GM12873 (cell line): ENCODE measurements around the gene ARL4A.

Experiments
- TF ChIP-seq, protein P1 (sequence below): IDR thresholded peaks from 2 replicates; pipeline ENCODE4 v1.5.1; 2012; ENCODE audit warnings: low read depth, mild to moderate bottlenecking, moderate library complexity, low read length, control low read depth; ENCODE audit not compliant: insufficient read depth; ENCODE audit errors: missing control alignments

Gene ARL4A

DNA sequence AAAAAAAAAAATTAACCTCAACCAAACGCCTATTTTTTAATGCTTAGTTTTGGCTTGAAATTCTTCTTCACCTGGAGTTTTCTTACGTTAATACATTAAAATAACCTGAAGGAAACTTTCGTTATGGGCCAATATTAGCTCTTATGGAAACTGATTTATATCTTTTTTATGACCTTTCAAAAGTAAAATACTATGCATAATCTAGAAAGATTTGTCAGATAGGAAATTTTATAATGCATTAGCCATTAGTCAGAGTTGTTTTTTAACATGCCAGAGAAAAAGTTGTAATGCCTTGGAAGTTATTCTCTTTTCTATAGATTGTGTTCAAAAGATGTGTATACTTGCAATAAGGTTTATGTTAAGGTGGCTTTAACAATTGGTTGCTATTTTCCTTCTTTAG lies 34.3 kb upstream of the ARL4A start:
- TF ChIP-seq, protein P1, sequence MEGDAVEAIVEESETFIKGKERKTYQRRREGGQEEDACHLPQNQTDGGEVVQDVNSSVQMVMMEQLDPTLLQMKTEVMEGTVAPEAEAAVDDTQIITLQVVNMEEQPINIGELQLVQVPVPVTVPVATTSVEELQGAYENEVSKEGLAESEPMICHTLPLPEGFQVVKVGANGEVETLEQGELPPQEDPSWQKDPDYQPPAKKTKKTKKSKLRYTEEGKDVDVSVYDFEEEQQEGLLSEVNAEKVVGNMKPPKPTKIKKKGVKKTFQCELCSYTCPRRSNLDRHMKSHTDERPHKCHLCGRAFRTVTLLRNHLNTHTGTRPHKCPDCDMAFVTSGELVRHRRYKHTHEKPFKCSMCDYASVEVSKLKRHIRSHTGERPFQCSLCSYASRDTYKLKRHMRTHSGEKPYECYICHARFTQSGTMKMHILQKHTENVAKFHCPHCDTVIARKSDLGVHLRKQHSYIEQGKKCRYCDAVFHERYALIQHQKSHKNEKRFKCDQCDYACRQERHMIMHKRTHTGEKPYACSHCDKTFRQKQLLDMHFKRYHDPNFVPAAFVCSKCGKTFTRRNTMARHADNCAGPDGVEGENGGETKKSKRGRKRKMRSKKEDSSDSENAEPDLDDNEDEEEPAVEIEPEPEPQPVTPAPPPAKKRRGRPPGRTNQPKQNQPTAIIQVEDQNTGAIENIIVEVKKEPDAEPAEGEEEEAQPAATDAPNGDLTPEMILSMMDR = no peak

DNA sequence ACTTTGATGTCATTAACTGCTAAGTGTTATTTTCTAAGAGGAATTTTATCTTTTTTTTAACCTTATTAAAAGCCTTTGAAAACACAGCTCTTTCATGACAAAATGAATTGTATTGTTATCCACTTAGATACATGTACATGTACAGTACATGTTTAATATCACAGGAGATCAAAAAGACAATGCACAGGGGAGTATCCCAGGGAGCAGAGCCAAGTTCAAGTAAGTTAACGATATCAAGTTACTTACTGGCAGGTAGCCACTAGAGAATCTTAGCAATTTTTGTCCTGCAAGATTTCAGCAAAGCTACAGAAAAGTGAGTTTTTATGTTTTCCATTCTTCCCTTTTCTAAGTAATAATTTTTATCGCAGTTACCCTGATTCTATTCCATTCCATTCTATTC lies 33.9 kb upstream of the ARL4A start:
- TF ChIP-seq, protein P1 = no peak

DNA sequence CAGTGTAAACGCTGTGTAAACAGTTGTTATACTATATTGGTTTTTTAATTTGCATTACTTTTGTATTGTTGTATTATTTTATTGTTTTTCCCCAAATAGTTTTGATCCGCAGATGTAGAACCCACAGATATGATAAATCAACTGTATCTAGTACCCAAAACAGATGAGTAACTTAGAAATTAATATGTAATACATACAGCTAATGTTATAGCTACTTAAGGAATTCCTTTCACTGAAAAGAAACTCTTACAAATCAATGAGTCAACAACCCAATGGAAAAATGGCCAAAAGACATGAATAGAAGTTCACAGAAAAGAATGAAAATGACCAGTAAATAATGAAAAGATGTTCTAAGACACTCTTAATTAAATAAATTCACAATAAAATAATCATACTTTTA lies 32.3 kb upstream of the ARL4A start:
- TF ChIP-seq, protein P1 = no peak

DNA sequence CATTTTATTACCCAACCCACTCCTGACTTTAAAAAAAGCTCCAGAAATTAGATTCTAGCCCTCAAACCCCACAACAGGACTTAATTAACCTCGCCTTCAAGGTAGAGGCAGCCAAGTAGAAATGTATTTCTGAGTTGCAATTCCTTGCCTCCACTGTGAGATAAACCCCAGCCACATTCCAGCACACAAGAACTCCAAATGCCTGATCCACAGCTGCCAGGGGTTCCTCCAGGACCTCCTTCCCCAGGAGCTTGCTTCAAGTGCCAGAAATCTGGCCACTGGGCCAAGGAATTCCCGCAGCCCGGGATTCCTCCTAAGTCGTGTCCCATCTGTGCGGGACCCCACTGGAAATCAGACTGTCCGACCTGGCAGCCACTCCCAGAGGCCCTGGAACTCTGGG lies 25.9 kb upstream of the ARL4A start:
- TF ChIP-seq, protein P1 = no peak

DNA sequence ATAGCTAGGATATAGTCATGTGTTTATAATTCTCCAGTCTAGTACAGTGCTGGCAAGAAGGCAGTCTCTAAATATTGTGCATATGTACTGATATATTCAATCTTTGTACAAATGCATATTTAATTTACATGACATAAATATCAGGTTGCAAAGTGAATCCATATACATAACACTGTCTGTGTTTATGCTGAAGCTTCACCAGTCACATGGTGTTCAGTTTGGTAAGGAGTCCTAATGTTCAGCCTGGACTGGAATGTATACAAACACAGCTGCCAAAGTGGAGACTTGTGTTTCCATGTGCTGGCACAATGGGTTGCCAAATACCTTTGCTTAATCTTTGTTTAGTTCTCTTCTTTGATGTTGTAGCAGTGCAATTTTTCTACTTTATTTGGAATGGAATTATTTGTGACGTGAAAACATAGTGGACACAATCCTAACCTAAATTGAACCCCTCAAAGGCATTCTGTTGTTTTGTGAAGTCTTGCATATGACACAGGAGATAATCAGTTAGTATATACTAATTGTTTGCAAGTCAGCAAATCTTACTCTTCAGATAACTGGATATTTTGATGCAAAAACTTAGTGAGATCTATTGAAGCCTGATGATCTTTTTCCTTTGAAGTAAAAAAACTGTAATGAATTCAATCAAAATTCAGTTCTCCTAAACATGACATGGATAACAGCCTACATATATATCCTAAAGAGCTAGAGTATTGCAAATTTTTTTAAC lies 17.3 kb upstream of the ARL4A start:
- TF ChIP-seq, protein P1 = no peak

DNA sequence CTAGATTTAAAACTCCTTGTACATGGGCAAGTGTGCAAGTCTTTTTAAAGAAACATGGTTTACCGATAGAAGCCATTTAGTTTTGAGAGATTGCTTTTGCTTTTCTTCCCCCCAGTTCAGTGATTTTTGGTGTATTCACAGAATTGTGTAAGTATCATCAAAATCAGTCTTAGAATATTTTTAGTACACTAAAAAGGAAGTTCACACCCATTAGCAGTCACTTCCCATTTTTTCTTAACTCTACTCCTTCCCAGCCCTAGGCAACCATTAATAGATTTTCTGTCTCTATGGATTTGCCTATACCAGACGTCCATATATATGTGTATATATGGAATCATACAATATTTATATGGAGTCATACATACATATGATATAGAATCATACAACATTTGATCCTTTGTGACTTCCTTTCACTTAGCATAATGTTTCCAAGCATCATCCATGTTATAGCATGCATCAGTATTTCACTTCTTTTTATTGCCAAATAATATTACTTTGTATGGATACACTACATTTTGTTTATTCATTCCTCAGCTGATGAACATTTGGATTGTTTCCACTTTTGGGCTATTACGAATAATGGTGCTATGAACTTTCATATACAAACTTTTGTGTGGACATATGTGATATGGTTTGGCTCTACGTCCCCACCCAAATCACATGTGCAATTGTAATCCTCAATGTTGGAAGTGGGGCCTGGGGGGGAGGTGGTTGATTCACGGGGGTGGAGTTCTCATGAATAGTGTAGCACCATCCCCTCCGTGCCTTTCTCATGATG lies 16.5 kb upstream of the ARL4A start:
- TF ChIP-seq, protein P1 = no peak

DNA sequence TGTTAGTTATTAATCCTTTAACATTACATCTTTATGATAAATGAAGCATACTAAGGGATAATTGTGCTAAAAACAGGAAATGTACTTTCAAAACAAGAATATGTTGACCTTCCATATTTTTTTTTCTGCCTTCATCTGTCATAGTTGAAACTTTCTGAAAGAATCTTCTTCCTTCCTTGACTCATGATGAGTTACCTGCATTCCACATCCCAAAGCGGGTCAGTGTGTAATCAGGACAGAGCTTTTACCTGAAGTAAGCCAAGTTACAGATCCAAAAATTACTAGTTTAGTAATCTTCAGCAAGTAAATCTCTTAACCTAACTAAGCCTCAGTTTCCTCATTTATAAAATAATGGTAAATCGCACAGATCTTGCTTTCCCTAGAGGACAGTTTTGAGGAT lies 13.4 kb upstream of the ARL4A start:
- TF ChIP-seq, protein P1 = no peak
